SK-N-SH (cell line): ENCODE measurements around the gene ARF1. TPM values are rescaled to one million over a fixed set of nuclear protein-coding genes. Genes with fewer than 3 reads are reported as not detected.

ENCODE experiments used
- CTCF ChIA-PET: fragments of 300-600, 350-600 bp; formaldehyde crosslinking; extraction: SDS; loops from one replicate; lab custom pipeline; 2021; lab: Yijun Ruan, JAX
- POLR2A ChIA-PET: fragments of 350-600 bp; sonication (Branson Sonifier 250); formaldehyde crosslinking; extraction: SDS; loops from one replicate; lab custom pipeline; 2020; ENCODE audit warnings: antibody characterized with exemption, inconsistent platforms; lab: Yijun Ruan, JAX
- DNase-seq: peaks from one replicate; pipeline ENCODE4 v3.0.0; 2012
- H2AFZ ChIP-seq: fragments of 200-600 bp; sonication (generic); 2 replicates; pipeline ENCODE4 v1.8.1; 2016; ENCODE audit warnings: antibody characterized with exemption, mild to moderate bottlenecking, low read depth
- H3F3A ChIP-seq: fragments of 200-600 bp; sonication (generic); replicated peaks from 2 replicates; pipeline ENCODE3; 2016; ENCODE audit warnings: antibody characterized with exemption, mild to moderate bottlenecking; ENCODE audit not compliant: insufficient read depth
- H3K27ac ChIP-seq, 2 experiments: fragments of 200-500 bp in 1 of 2; fragments of 200-600 bp in 1 of 2; sonication (Bioruptor generic) in 1 of 2; sonication (generic), shearing (Covaris generic) in 1 of 2; 2 replicates each; pipeline versions ENCODE4 v1.5.1 to v1.6.1; 2014 to 2016; ENCODE audit warnings: low read depth in 2 of 2, inconsistent platforms in 1 of 2, low read length in 1 of 2, mild to moderate bottlenecking in 1 of 2, mixed read lengths in 1 of 2
- H3K27me3 ChIP-seq: fragments of 200-600 bp; sonication (generic), shearing (Covaris generic); 2 replicates; pipeline ENCODE4 v1.6.1; 2016; ENCODE audit warnings: mixed run types; ENCODE audit not compliant: insufficient read depth
- H3K36me3 ChIP-seq, 2 experiments: fragments of 200-500 bp in 1 of 2; fragments of 200-600 bp in 1 of 2; sonication (Bioruptor generic) in 1 of 2; sonication (generic) in 1 of 2; replicated peaks in 1 of 2; 2 replicates each; pipeline versions ENCODE3 to v1.5.1; 2014 to 2016; ENCODE audit warnings: low read length in 1 of 2, mild to moderate bottlenecking in 1 of 2; ENCODE audit not compliant: insufficient read depth in 2 of 2, control insufficient read depth in 1 of 2
- H3K4me1 ChIP-seq, 2 experiments: fragments of 200-500 bp in 1 of 2; fragments of 200-600 bp in 1 of 2; sonication (Bioruptor generic) in 1 of 2; sonication (generic), shearing (Covaris generic) in 1 of 2; 2 replicates each; pipeline versions ENCODE4 v1.5.1 to v1.6.1; 2014 to 2016; ENCODE audit warnings: low read depth in 1 of 2, low read length in 1 of 2, mixed run types in 1 of 2; ENCODE audit not compliant: insufficient read depth in 2 of 2, control insufficient read depth in 1 of 2
- H3K4me2 ChIP-seq: fragments of 200-600 bp; sonication (generic), shearing (Covaris generic); 2 replicates; pipeline ENCODE4 v1.6.1; 2017; ENCODE audit warnings: mixed run types
- H3K4me3 ChIP-seq, 2 experiments: fragments of 200-500 bp in 1 of 2; fragments of 200-600 bp in 1 of 2; sonication (Bioruptor generic) in 1 of 2; sonication (generic), shearing (Covaris generic) in 1 of 2; 2 replicates each; pipeline versions ENCODE4 v1.5.1 to v1.8.1; 2014 to 2016; ENCODE audit warnings: low read depth in 2 of 2, inconsistent platforms in 1 of 2, low read length in 1 of 2, mild to moderate bottlenecking in 1 of 2, mixed read lengths in 1 of 2, moderate library complexity in 1 of 2
- H3K79me2 ChIP-seq: fragments of 200-600 bp; sonication (generic); 2 replicates; pipeline ENCODE4 v1.8.1; 2017; ENCODE audit warnings: mild to moderate bottlenecking; ENCODE audit not compliant: insufficient read depth
- H3K9ac ChIP-seq: fragments of 200-600 bp; sonication (generic); 2 replicates; pipeline ENCODE4 v1.6.1; 2017; ENCODE audit warnings: mixed run types
- H3K9me2 ChIP-seq: fragments of 200-600 bp; sonication (generic); 2 replicates; pipeline ENCODE4 v1.6.1; 2017; ENCODE audit warnings: mixed run types
- H3K9me3 ChIP-seq: fragments of 200-600 bp; sonication (generic); 2 replicates; pipeline ENCODE4 v1.6.1; 2017; ENCODE audit warnings: mixed run types, mild to moderate bottlenecking, moderate library complexity
- H4K20me1 ChIP-seq: fragments of 200-600 bp; sonication (generic); 2 replicates; pipeline ENCODE4 v1.6.1; 2017; ENCODE audit warnings: mild to moderate bottlenecking, mixed run types; ENCODE audit not compliant: insufficient read depth
- EP300 ChIP-seq, 2 experiments: IDR thresholded peaks; 2 replicates each; pipeline versions ENCODE4 v1.4.0 to v1.6.1; 2012; ENCODE audit warnings: borderline replicate concordance in 1 of 2, low read depth in 1 of 2, low read length in 1 of 2
- EZH2phosphoT487 ChIP-seq: fragments of 200-600 bp; sonication (generic); IDR thresholded peaks from 2 replicates; pipeline ENCODE4 v1.6.1; 2017; ENCODE audit warnings: low read depth, mixed run types, mild to moderate bottlenecking, antibody characterized with exemption, moderate library complexity, borderline replicate concordance
- FOSL2 ChIP-seq: IDR thresholded peaks from 2 replicates; pipeline ENCODE4 v1.4.0; 2012; ENCODE audit warnings: low read depth, mild to moderate bottlenecking, moderate library complexity, borderline replicate concordance
- FOXJ3 ChIP-seq: sonication (generic); formaldehyde crosslinking; IDR thresholded peaks from 2 replicates; pipeline ENCODE4 v1.5.1; 2020; ENCODE audit warnings: mild to moderate bottlenecking, missing genetic modification reagents
- MAX ChIP-seq: IDR thresholded peaks from 2 replicates; pipeline ENCODE4 v1.4.0; 2012; ENCODE audit warnings: low read depth
- MEF2A ChIP-seq: IDR thresholded peaks from 2 replicates; pipeline ENCODE4 v1.4.0; 2012; ENCODE audit warnings: low read depth, borderline replicate concordance
- MXI1 ChIP-seq: IDR thresholded peaks from 2 replicates; pipeline ENCODE4 v1.6.1; 2012; ENCODE audit warnings: mild to moderate bottlenecking, low read depth, low read length, improper control_type of control experiment
- NFIC ChIP-seq: IDR thresholded peaks from 2 replicates; pipeline ENCODE4 v1.4.0; 2012; ENCODE audit warnings: borderline replicate concordance
- RAD21 ChIP-seq: IDR thresholded peaks from 2 replicates; pipeline ENCODE4 v1.6.1; 2012; ENCODE audit warnings: mild to moderate bottlenecking, low read length
- RCOR1 ChIP-seq: fragments of 150-350 bp; IDR thresholded peaks from 2 replicates; pipeline ENCODE4 v1.6.1; 2017; ENCODE audit warnings: antibody characterized with exemption, low read length
- RFX5 ChIP-seq: IDR thresholded peaks from 2 replicates; pipeline ENCODE4 v1.6.1; 2012; ENCODE audit warnings: mild to moderate bottlenecking, improper control_type of control experiment, low read length
- SIN3A ChIP-seq: IDR thresholded peaks from 2 replicates; pipeline ENCODE4 v1.6.1; 2012; ENCODE audit warnings: low read depth, mild to moderate bottlenecking, low read length, moderate library complexity, borderline replicate concordance
- TAF1 ChIP-seq: IDR thresholded peaks from 2 replicates; pipeline ENCODE4 v1.6.1; 2012; ENCODE audit warnings: low read depth, mild to moderate bottlenecking, low read length, moderate library complexity, borderline replicate concordance
- TCF12 ChIP-seq: IDR thresholded peaks from 2 replicates; pipeline ENCODE4 v1.4.0; 2012
- WGBS: methylation state at CpG from one replicate; pipeline ENCODE4 v1.1.6; 2017; ENCODE audit warnings: low lambda C conversion rate; 5-methylcytosine and 5-hydroxymethylcytosine counted together
- polyA plus RNA-seq, 3 experiments: library from polyadenylated mRNA; depleted of rRNA; stranded (reverse); fragments of >200 nt; gene quantifications; 2 replicates each; pipeline ENCODE4 v1.2.3, GENCODE V29; 2012
- small RNA-seq, 7 experiments: library from RNA; depleted of rRNA; stranded (forward); fragments of <200 nt; gene quantifications; one replicate each; pipeline ENCODE3, GENCODE V24; 2012
- TF ChIP-seq, protein P1 (sequence below): IDR thresholded peaks from 2 replicates; pipeline ENCODE4 v1.6.1; 2012; ENCODE audit warnings: mild to moderate bottlenecking, low read depth, low read length, moderate library complexity

The ARF1 gene
- polyA plus RNA-seq, 1 of the 3 experiments (the other 2 are of a cell fraction), result 713 TPM

- peaks cover 43% of the 10 kb centered on the region for H4K20me1 ChIP-seq
- WGBS, result 83% methylated on average over 6 of the region's 18 CpGs
- no peak overlapping the region for H3K27ac ChIP-seq
- H3K36me3 ChIP-seq, result peaks cover 0 to 36% of the 10 kb centered on the region in 2 experiments
- H3K4me1 ChIP-seq, result peaks cover 1 to 12% of the 10 kb centered on the region in 2 experiments; a peak in 2 of 4 replicates
- DNase-seq, result peak; percentile 19
- no peak overlapping the region for H2AFZ ChIP-seq
- H3F3A ChIP-seq, result no peaks in the 10 kb centered on the region
- no peak overlapping the region for H3K9ac ChIP-seq
- TF ChIP-seq EZH2phosphoT487 (no peak), TAF1 (no peak), FOXJ3 (CRISPR knock-in tag) (no peak), MEF2A (no peak), RCOR1 (no peak), NFIC (no peak), FOSL2 (no peak), RFX5 (no peak), RAD21 (no peak), MXI1 (no peak), MAX (no peak), SIN3A (no peak), TCF12 (no peak), EP300 (IDR thresholded peaks at IDR 0.05; ENCODE audit: borderline replicate concordance in 1 of 2, low read depth in 1 of 2, low read length in 1 of 2) (no peak)
- TF ChIP-seq, protein P1, sequence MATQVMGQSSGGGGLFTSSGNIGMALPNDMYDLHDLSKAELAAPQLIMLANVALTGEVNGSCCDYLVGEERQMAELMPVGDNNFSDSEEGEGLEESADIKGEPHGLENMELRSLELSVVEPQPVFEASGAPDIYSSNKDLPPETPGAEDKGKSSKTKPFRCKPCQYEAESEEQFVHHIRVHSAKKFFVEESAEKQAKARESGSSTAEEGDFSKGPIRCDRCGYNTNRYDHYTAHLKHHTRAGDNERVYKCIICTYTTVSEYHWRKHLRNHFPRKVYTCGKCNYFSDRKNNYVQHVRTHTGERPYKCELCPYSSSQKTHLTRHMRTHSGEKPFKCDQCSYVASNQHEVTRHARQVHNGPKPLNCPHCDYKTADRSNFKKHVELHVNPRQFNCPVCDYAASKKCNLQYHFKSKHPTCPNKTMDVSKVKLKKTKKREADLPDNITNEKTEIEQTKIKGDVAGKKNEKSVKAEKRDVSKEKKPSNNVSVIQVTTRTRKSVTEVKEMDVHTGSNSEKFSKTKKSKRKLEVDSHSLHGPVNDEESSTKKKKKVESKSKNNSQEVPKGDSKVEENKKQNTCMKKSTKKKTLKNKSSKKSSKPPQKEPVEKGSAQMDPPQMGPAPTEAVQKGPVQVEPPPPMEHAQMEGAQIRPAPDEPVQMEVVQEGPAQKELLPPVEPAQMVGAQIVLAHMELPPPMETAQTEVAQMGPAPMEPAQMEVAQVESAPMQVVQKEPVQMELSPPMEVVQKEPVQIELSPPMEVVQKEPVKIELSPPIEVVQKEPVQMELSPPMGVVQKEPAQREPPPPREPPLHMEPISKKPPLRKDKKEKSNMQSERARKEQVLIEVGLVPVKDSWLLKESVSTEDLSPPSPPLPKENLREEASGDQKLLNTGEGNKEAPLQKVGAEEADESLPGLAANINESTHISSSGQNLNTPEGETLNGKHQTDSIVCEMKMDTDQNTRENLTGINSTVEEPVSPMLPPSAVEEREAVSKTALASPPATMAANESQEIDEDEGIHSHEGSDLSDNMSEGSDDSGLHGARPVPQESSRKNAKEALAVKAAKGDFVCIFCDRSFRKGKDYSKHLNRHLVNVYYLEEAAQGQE, result no peak
- POLR2A ChIA-PET, result no interaction called here
- no peaks in the 10 kb centered on the region for H3K9me2 ChIP-seq
- no peaks in the 10 kb centered on the region for H3K9me3 ChIP-seq
- peaks cover 37% of the 10 kb centered on the region for H3K79me2 ChIP-seq
- CTCF ChIA-PET, result interaction anchor here (1.2 kb wide), 1 partner anchor 17 kb away, joined by 3 read pairs; the partner anchor contains the start of gene IBA57
- H3K4me2 ChIP-seq, result no peak overlapping the region
- H3K4me3 ChIP-seq, result no peak overlapping the region
- H3K27me3 ChIP-seq, result no peaks in the 10 kb centered on the region
Measured at GRCh38 chr1:228148196-228148861, 65.8 kb downstream of the ARF1 start.

Small RNA genes lying within 50 kb of the gene (small RNA-seq; reads per million reads assigned to genes)
- 0 reads per million in 7 experiments for gene AL359510.1

Other genes with a start within 250 kb of the ARF1 start
- gene WNT9A, start 134.8 kb upstream of the ARF1 start, polyA plus RNA-seq (2012; rRNA removed), result 0.31 and 0.36 TPM in 2 replicates
- not detected in 2 replicates for gene WNT3A, start 75.7 kb upstream of the ARF1 start, polyA plus RNA-seq (2012; rRNA removed)
- gene C1orf35, start 20.6 kb downstream of the ARF1 start, polyA plus RNA-seq (2012; rRNA removed), result 28.6 and 42.9 TPM in 2 replicates
- 70.3 and 75.3 TPM in 2 replicates for gene MRPL55, start 26.6 kb downstream of the ARF1 start, polyA plus RNA-seq (2012; rRNA removed)
- gene GUK1, start 57.6 kb downstream of the ARF1 start, polyA plus RNA-seq (2012; rRNA removed), result 717 and 742 TPM in 2 replicates
- 0.92 and 0.97 TPM in 2 replicates for gene GJC2, start 67.2 kb downstream of the ARF1 start, polyA plus RNA-seq (2012; rRNA removed)
- 1.8 TPM in 2 replicates for gene IBA57, start 83.1 kb downstream of the ARF1 start, polyA plus RNA-seq (2012; rRNA removed)
- 3.4 and 4.0 TPM in 2 replicates for gene OBSCN, start 125.3 kb downstream of the ARF1 start, polyA plus RNA-seq (2012; rRNA removed)